GM21526 (cell line): ENCODE data around the gene FAM107B.
"Not testable (repeated sequence)": the region's sequence is repeated elsewhere in the genome, so short reads cannot be mapped to it uniquely, and the experiment has no call there.

Experiments used
- ATAC-seq: cut with Tn5 transposase; IDR thresholded peaks from one replicate; pipeline ENCODE4 v1.9.1; 2021; ENCODE audit warnings: moderate library complexity; ENCODE audit not compliant: unreplicated experiment, low FRiP score

FAM107B gene

DNA sequence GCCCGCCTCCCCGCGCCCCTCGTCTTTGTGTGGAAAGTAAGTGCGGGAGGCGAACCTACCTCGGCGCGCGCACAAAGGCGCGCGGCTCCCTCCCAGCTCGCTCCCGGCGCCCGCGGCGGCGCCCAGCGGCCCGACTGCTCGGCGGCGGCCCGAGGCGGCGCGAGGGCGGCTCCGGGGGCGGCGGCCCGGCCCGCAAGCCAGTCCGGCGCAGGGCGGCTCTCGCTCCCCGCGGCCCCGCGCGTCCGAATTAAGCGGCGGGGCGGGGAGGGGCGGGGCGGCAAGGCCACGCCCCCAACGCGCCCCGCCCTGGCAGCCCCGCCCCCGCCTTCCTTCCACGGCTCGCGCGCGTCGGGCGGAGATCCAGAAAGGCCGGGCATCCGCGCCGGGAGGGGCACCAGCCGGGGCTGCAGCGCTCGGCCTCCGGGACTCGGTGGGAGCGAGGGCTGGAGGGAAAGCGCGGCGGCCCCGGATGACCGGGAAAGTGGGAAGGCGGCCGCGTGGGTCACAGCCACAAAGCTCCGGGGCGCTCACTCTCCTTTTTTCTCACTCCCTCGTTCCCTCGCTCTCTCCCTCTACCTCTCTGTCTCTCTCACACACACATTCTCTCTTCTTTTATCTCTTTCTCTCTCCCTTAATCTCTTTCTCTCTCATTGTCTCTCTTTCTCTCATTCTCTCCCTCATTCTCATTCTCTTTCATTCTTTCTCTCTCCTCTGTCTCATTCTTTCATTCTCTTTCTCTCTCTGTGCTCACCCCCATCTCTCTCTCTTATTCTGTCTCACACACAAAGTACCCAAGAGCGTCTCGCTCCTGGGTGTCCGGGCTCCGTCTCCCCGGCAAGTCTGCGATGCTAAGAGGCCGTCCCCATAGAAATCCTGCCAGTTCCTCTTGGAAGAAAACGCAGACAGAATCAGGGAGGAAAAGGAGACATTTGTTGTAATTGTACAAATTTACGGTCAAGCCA, 170.2 kb downstream of the FAM107B start:
- peak; percentile 46 for ATAC-seq

DNA sequence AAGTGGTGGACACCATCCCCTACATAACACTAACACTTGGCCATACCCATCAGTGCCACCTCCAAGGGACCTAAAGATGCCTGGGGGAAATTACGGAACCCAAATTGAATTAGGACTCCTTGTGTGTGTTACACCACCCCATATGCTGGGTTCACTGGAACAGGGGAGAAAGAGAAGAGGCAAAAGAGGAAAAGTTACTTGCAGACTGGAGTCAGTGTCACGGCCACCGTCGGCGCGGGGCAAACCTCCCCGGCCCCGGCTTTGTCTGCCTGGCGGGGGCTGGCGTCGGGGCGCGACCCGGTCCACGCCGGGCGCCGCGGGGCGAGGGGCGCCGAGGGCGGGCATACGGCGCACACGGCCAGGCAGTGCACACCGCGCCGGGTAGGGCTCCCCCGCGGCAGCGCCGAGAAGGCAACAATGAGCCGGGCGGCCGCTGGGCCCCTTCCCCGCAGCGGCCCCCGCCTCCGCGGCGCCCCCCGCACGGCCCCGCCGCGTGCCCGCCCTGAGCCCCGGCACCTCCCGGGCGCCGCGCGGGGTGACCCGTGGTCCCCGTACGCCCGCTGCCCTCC, 171.1 kb downstream of the FAM107B start:
- ATAC-seq: peak; percentile 19

DNA sequence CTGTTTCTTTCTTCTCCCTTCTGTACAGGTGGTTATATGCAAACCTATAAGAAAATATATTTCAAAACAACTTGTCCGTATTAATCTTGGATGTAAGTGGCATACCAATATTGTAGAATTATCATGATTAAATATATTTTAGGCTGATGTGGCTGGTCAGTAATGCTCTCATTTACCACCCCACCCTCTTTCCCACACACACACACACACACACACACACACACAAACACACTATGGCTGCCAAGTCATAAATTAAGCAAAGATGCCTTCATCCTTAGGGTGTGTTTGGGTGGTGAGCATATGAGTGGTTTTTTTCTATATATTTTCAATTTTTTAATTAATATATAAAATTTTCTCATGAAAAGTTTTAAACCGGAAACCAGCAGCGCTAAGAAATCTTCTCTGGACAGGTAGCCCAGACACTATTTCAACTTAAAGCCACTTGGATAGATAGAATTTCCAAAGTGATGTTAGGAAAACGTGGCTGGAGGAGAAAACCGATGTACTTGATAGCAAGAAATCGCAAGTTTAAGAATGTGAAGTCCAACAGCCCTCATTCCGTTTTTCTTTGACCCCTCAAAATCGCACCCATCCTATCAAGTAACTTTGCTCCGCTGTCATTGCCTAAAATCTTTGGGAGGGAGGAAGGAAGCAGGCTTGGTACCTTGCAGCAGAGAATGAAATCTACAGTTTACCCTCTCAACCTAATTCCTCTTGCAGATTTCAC, 171.7 kb downstream of the FAM107B start:
- no peak for ATAC-seq

DNA sequence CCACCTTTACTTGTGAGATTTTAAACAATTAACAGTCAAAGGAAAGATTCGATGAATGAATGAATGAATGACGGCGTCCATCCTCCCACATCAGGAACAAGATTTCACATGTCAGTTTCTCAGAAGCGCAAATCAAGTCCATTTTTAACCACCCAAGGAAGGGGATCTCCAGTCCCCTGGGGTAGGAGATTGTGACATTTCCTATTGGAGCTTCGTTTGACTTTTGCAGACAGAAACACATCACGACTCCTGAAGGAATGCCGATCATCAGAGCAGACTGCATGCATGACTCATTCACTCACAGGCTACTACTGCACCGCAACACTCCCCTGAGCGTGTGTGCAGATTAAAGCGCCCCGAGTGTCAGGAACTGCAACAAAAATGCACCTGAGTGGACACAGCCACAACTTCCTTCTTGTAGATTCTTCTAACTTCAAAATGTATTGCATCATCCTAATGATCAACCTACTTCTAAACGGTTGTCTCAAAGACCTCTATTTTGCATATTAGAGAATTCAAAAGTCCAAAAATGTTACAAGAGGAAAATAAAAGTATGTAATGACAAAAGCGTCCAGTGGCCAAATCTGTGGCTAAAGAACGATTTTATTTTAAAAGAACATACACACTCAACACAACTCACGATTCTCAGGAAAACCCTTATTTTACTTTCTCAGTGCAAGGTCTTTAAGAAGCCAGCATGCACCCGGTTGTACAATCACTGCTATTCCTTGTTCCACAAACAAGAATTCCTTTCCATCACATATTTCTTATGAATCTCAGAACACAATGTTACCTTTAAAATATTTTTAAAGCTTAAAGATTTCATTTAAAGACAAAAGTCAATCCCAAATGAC, 172.6 kb downstream of the FAM107B start:
- peak; percentile 33 for ATAC-seq

DNA sequence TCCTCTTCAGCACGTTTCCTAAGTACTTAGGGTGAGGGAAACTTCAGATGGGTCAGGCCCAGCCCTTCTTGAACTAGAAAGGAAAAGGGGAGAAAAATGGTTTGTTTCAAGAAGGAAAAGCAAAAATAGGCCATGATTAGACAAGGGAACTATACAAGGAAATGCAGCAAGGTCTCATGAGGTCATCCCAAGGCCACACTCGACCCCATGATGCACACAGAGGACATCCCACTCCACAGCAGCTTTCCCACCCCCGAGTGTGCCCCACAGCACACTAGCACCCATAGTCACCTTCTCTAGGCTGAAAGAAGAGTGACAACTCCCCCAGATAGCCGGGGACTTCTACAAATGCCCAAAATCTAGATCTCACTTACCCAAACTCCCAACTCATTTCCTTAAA, 173.4 kb downstream of the FAM107B start:
- ATAC-seq: no peak

DNA sequence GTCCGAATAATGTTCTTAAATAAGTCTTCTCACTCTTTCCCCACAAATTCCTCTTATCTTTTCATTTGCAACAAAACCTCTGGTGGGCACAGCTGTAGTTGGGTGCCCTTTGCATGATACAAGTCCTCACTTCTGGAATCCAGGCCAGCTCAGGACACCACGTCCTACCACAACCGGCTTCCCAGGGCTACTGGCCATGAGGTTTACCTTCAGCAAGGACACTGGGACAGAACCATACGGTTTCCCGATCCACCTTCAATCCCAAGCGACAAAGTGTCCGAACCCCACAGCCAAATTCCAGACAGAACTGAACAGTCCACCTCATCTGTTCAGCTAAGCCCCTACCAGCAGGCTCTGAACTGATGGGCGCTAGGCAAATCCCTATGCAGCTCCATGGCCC, 174.6 kb downstream of the FAM107B start:
- no peak for ATAC-seq

DNA sequence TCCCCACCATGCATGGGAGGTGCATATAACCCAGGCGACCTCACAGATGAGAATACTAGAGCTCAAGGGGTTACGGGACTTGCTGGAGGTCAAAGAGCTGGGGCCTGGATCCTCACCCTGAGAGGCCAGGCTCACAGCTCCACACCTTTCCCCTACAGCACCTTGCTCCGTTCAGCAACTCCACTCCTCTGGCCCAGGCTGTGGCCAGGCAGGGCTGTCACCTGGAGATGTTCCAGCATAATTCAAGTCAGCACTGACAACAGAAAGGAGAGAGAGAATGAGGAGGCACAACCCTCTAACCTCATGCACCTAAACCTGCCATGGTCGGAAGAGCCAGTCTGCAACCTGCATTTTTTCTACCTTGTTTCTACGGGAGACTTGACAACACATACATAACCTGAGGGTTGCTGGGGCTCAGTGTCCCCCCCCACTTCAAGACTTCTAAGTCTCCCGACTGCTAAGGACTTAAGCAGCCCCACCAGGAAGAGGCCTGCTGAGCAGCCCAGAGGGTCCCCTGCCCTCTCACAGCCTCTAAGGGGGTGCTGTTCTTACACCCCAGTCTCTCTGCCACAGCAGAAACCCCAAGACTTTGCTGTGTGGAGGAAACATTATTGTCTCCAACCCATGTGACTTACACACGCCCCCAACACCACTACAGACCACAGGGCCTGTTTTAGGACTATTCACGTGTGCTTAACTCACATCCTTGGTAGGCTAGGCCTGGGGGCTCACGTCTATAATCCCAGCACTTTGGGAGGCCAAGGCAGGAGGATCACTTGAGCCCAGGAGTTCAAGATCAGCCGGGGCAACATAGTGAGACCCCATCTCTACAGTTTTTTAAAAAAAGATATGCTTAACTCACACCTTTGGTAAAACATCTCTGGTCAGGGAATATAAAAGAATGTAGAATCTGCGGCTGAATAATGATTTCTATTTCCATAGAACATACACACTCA, 175.6 kb downstream of the FAM107B start:
- no peak for ATAC-seq

DNA sequence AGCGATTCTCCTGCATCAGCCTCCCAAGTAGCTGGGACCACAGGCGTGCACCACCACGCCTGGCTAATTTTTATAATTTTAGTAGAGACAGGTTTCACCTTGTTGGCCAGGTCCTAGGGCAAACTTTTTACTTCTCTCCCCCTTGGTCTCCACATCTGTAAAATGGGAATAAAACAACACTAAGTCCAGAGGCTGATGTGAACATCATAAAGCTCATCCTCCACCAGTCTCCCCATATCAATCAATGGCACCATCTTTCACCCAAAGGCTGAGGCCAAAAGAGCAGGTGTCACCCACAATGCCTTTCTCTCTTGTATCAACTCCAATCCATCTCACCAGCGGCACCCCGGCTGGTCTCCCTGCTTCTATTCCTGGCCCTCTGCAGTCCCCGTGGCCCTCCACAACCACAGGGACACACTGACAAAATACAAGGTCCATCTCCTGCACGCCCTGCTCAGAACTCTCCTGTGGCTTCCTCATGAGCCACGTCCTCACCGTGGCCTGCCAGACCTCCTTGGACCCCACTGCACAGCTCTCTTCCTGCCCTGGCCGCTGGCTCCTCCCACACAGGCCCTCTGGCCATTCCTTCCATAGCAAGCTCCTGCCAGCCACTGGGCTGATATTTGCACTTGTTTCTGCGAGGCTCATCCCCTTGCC, 179.0 kb downstream of the FAM107B start:
- no peak for ATAC-seq

DNA sequence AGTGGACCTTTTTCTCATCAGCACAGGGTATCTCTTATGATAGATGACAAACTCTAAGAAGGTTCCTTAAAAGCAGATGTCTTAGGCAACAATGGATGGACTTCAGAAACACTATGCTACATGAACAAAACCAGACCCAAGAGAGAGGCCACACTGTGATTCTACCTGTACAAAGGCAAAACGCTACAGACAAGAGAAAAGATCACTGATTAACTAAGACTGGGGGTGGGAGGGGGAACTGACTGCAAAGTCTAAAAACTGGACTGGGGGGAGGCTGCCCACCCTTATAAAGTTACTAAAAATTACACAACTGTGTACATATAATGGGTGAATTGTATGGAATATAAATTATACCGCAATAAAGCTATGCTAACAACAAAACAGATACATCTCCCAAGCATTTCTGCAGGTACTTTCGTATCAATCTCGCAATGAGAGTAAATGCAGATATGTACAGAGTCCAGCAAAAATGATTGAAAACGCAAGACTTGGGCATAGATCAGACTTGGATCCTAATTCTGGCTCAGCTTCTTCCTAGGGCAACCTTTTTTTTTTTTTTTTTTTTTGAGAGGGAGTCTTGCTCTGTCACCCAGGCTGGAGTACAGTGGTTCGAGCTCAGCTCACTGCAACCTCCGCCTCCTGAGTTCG, 179.7 kb downstream of the FAM107B start:
- no peak for ATAC-seq

DNA sequence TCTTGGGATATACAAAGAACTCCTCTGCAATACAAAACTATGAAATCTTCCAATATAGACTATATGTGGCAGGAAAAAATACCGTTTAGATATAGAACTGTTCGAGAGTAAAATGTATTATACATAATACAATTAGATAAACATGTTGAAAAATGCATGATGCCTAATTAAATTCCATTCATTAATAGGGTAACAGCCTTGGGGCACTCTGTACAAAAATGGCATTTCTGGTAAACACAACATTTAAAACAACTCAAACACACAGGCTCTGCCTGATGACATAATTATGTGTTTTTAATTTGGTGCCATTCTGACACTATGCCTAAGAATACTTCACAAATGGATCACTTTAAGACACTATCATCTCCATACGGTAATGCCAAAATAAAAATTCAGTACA, 180.9 kb downstream of the FAM107B start:
- no peak for ATAC-seq

DNA sequence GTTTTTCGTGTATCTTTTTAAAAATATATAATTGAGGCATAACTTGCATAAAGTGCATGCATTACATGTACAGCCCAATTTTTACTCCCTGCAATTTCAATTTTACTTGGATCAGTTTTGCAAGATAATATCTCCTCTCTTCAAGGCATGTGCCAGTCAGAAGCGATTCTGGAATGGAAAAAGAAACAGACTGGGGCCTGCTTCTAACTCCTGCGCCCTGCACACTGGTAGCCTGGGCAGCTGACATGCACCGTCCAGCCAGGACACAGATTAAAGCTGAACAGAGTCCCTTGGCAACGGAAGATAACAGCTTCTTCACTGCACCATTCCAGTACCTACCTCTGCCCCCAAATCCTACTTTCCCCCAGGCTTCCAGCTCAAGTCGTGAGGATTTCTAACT, 182.1 kb downstream of the FAM107B start:
- no peak for ATAC-seq

DNA sequence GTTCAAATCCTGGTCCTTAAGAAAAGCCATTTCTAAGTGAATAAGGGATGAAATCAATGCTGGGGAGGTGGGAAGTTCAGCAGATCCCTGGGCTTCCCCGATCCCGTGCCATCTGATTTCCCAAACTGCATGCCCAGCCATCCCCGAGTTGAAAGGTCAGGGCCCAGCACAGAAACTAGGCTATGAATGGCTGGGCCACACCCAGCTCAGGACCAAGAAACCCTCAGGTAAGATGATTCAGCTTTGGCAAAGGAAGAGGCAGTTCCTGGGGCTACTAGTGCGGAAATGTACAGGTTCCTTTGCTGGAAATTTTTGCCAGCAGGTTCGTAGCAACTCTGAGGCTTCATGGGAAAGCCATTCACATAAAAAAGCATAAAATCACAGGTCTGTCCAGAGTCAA, 182.7 kb downstream of the FAM107B start:
- ATAC-seq: no peak

DNA sequence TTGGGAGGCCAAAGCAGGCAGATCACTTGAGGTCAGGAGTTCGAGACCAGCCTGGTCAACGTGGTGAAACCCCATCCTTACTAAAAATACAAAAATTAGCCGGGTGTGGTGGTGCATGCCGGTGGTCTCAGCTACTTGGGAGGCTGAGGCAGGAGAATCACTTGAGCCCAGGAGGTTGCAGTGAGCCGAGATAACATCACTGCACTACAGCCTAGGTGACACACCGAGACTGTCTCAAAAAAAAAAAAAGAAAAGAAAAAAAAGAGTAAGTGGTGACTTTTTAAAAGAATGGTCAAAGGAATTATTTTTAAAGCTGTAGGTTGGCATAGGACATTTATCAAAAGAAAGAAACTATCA, 185.8 kb downstream of the FAM107B start:
- not testable (repeated sequence) for ATAC-seq

DNA sequence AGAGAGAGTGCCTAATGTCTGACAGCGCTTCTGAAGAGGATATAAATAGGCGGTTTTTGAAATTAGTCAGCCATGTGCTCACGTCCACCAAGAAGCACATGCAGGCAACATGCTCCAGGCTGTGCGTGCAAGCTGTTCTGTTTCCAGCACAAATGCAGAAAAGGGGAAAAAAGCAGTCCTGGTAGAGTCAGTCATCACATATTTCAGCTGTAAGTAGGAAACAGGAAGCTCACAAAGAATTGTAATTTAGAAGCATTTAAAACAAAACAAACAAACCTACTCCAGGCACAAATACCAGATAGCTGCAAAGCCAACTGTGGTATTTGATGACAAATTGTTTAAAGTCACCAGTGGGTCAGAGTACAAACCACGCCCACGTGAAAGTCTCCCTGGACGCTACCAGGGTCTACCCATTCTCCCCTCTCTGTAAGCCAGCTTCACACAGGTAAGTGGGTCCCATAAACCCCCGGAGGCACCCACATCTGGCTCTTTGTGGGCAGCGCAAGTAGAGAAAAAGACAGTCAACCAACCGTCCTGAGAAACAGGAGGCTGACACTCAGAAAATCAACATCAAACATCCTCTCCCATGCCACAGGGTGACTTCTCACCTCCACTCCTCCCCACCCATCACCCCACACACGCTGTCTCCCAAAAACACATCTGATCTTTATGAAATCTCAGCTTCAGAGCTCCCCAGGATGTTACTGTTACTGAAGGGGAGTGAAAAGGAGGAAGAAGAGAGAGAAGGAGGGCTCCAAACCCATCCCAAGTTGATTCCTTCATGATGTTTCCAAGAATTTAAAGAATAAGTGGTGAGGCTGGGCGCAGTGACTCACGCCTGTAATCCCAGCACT, 186.4 kb downstream of the FAM107B start:
- ATAC-seq: no peak

DNA sequence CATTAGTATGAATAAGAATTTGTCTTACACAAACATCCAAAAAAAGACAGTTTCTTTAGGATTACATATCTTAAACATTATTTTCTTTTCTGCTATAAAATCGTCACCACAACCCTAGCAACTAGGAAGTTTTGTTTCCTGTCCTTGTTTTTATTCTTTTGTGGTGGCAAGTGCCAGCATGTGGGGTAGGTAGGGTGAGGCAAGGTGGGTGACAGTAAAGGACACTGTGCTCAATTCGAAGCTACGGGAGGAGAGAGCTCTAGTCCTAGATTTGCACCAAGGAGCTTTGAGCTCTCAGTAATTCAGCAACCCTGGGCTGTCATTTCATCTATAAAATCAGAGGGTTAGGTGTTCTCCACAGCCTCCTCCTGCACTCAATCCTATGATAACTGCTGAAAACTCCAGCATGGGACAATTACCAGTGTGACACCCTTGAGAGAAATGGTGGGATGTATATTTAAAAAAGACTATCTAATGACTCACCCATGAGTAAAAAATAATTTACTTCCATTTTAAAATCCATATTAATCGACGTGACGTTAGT, 187.1 kb downstream of the FAM107B start:
- ATAC-seq: no peak

DNA sequence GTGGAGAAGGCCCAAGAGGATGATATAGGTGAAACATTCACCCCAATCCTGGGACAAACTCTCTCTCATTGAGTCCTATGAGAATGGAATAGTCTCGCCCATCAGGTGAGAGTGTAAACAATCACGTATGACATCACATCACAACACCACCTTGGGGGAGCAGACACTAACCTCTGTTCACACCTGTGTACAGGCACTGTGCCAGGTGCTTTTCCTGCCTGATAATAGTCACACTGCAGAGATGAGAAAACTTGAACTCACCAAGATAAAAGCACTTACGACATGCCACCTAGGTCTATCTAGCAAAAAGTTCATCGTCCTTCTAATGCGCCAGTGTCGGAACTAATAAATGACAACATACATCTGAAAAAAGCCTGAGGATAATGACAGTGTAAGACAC, 187.8 kb downstream of the FAM107B start:
- ATAC-seq: no peak
